Thoracic aorta (tissue), 2 donors: ENCODE data around the gene EIPR1. TPM values are rescaled to one million over a fixed set of nuclear protein-coding genes. Genes with fewer than 3 reads are reported as not detected.

ENCODE experiments used
- ATAC-seq: fragments of 150-250 bp; one replicate; pipeline ENCODE4 v1.8.0; 2017; ENCODE audit warnings: low read depth; ENCODE audit not compliant: insufficient number of reproducible peaks, low FRiP score
- DNase-seq: peaks from one replicate; pipeline ENCODE4 v3.0.0-alpha.2; 2020; ENCODE audit warnings: low spot score
- H3K27ac ChIP-seq, 2 donors: fragments of 200-600 bp; sonication (generic); 1 replicate in 1 of 2; 2 replicates in 1 of 2; pipeline ENCODE4 v1.5.1; 2016; ENCODE audit warnings: mild to moderate bottlenecking in 2 of 2, moderate library complexity in 2 of 2
- H3K27me3 ChIP-seq: fragments of 200-600 bp; sonication (generic); replicated peaks from 2 replicates; pipeline ENCODE4 v1.6.0; 2016; ENCODE audit warnings: mild to moderate bottlenecking; ENCODE audit not compliant: insufficient read depth
- H3K36me3 ChIP-seq: fragments of 200-600 bp; sonication (generic); one replicate; pipeline ENCODE4 v1.5.1; 2016
- H3K4me1 ChIP-seq, 2 donors: fragments of 200-600 bp; sonication (generic); 1 replicate in 1 of 2; 2 replicates in 1 of 2; pipeline versions ENCODE4 v1.5.1 to v1.6.0; 2016; ENCODE audit warnings: low read depth in 2 of 2, mild to moderate bottlenecking in 1 of 2; ENCODE audit not compliant: control insufficient read depth in 1 of 2
- H3K4me3 ChIP-seq: fragments of 200-600 bp; sonication (generic); 2 replicates; pipeline ENCODE4 v1.5.1; 2016; ENCODE audit warnings: mild to moderate bottlenecking
- H3K9me3 ChIP-seq: fragments of 200-600 bp; sonication (generic); 2 replicates; pipeline ENCODE4 v1.5.1; 2016
- CTCF ChIP-seq: fragments of 200-600 bp; sonication (generic); IDR thresholded peaks from one replicate; pipeline ENCODE4 v1.5.1; 2019; ENCODE audit warnings: antibody characterized with exemption
- total RNA-seq, 2 donors: library from RNA; depleted of rRNA; stranded (reverse); fragments of >200 nt; gene quantifications; one replicate each; pipeline versions ENCODE4 v1.1.0 to v1.2.3, GENCODE V29; 2016

The EIPR1 gene
- total RNA-seq, 2 donors from 2014 or later, result 17.9 to 40.6 TPM

GRCh38 chr2:3185910-3186309, 191.7 kb downstream of the EIPR1 start:
- no peaks in the 10 kb centered on the region for H3K27me3 ChIP-seq
- H3K27ac ChIP-seq, result no peak overlapping the region
- no peaks in the 10 kb centered on the region for H3K9me3 ChIP-seq
- no peak overlapping the region for H3K4me3 ChIP-seq
- no peak for TF ChIP-seq CTCF
- DNase-seq (no peak), ATAC-seq (no peak)
- H3K36me3 ChIP-seq, result no peaks in the 10 kb centered on the region
- no peaks in the 10 kb centered on the region for H3K4me1 ChIP-seq

GRCh38 chr2:3185256-3185655, 192.4 kb downstream of the EIPR1 start:
- Histone ChIP-seq H3K4me3 (no peak overlapping the region), H3K9me3 (no peaks in the 10 kb centered on the region), H3K27ac (no peak overlapping the region), H3K27me3 (no peaks in the 10 kb centered on the region), H3K36me3 (no peaks in the 10 kb centered on the region), H3K4me1 (no peaks in the 10 kb centered on the region)
- ATAC-seq, result no peak
- TF ChIP-seq CTCF, result no peak
- no peak for DNase-seq

GRCh38 chr2:3184167-3184566, 193.5 kb downstream of the EIPR1 start:
- no peak for DNase-seq
- Histone ChIP-seq H3K9me3 (no peaks in the 10 kb centered on the region), H3K27ac (no peak overlapping the region), H3K36me3 (no peaks in the 10 kb centered on the region), H3K27me3 (no peaks in the 10 kb centered on the region), H3K4me1 (no peaks in the 10 kb centered on the region), H3K4me3 (no peak overlapping the region)
- TF ChIP-seq CTCF, result no peak
- ATAC-seq, result no peak

- DNase-seq, result no peak
- no peak for ATAC-seq
Measured at GRCh38 chr2:3183766-3184165, 193.9 kb downstream of the EIPR1 start.

GRCh38 chr2:3182848-3183247, 194.8 kb downstream of the EIPR1 start:
- Histone ChIP-seq H3K36me3 (no peaks in the 10 kb centered on the region), H3K27ac (no peak overlapping the region), H3K4me3 (no peak overlapping the region), H3K27me3 (no peaks in the 10 kb centered on the region), H3K9me3 (no peaks in the 10 kb centered on the region), H3K4me1 (no peaks in the 10 kb centered on the region)
- DNase-seq, result no peak
- no peak for ATAC-seq
- TF ChIP-seq CTCF, result no peak

More at GRCh38 chr2:3183766-3184165, 193.9 kb downstream of the EIPR1 start:
- Histone ChIP-seq H3K36me3 (no peaks in the 10 kb centered on the region), H3K27me3 (no peaks in the 10 kb centered on the region), H3K9me3 (no peaks in the 10 kb centered on the region), H3K4me3 (no peak overlapping the region), H3K27ac (no peak overlapping the region), H3K4me1 (no peaks in the 10 kb centered on the region)
- no peak for TF ChIP-seq CTCF
